Nephron (organoid): ENCODE data around the gene SYCN.
A peak's percentile ranks its signal among the peaks of the same experiment; 100 is the strongest.

ENCODE experiments used
- H3K27ac Mint-ChIP-seq, 3 experiments: 2 replicates each; pipeline ENCODE4 v1.8.0; 2020; ENCODE audit warnings: mixed read lengths in 3 of 3, mild to moderate bottlenecking in 2 of 3, moderate library complexity in 1 of 3
- H3K27me3 Mint-ChIP-seq: 2 replicates; pipeline ENCODE4 v1.8.0; 2021; ENCODE audit warnings: low read depth, mild to moderate bottlenecking, moderate library complexity, mixed read lengths
- H3K36me3 Mint-ChIP-seq: 2 replicates; pipeline ENCODE4 v1.8.0; 2020; ENCODE audit warnings: low read depth, mixed read lengths
- H3K4me1 Mint-ChIP-seq: 2 replicates; pipeline ENCODE4 v1.8.0; 2020; ENCODE audit warnings: mixed read lengths
- H3K4me3 Mint-ChIP-seq, 3 experiments: 2 replicates each; pipeline ENCODE4 v1.8.0; 2020; ENCODE audit warnings: mild to moderate bottlenecking in 3 of 3, mixed read lengths in 3 of 3, moderate library complexity in 2 of 3
- H3K9me3 Mint-ChIP-seq: 2 replicates; pipeline ENCODE4 v1.8.0; 2020; ENCODE audit warnings: mixed read lengths
- TF ChIP-seq, protein P1 (sequence below), 3 experiments: fragments of 200-600 bp; sonication (generic); IDR thresholded peaks; one replicate each; pipeline ENCODE4 v1.5.0; 2021; ENCODE audit warnings: antibody characterized with exemption in 3 of 3; ENCODE audit not compliant: unreplicated experiment in 3 of 3

Gene SYCN

DNA sequence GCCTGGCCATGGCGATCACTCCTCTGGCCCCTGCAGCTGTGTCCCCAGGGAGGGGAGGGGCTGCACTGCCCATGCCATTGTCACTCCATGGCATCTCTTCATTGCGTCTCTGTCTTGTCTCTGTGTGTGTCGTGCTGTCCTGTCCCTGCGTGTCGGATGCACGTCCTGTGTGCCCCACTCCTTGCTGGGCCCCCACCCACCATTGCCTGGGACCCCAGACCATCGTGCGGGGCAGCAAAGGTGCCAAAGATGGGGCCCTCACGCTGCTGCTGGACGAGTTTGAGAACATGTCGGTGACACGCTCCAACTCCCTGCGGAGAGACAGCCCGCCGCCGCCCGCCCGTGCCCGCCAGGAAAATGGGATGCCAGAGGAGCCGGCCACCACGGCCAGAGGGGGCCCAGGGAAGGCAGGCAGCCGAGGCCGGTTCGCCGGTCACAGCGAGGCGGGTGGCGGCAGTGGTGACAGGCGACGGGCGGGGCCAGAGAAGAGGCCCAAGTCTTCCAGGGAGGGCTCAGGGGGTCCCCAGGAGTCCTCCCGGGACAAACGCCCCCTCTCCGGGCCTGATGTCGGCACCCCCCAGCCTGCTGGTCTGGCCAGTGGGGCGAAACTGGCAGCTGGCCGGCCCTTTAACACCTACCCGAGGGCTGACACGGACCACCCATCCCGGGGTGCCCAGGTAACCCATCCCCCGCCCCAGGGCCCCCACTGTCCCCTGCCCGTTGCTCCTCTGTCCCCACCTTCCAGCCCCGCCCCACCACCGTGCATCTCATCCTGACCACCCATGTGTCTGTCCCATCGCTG is 31.2 kb downstream of the SYCN start:
- TF ChIP-seq, protein P1, sequence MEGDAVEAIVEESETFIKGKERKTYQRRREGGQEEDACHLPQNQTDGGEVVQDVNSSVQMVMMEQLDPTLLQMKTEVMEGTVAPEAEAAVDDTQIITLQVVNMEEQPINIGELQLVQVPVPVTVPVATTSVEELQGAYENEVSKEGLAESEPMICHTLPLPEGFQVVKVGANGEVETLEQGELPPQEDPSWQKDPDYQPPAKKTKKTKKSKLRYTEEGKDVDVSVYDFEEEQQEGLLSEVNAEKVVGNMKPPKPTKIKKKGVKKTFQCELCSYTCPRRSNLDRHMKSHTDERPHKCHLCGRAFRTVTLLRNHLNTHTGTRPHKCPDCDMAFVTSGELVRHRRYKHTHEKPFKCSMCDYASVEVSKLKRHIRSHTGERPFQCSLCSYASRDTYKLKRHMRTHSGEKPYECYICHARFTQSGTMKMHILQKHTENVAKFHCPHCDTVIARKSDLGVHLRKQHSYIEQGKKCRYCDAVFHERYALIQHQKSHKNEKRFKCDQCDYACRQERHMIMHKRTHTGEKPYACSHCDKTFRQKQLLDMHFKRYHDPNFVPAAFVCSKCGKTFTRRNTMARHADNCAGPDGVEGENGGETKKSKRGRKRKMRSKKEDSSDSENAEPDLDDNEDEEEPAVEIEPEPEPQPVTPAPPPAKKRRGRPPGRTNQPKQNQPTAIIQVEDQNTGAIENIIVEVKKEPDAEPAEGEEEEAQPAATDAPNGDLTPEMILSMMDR (IDR thresholded peaks at IDR 0.05; ENCODE audit: unreplicated experiment in 3 of 3): no peak
- Mint-ChIP-seq H3K4me1 (no peaks in the 10 kb centered on the region), H3K9me3 (no peaks in the 10 kb centered on the region), H3K36me3 (peaks cover 10% of the 10 kb centered on the region), H3K27me3 (no peaks in the 10 kb centered on the region), H3K27ac (no peak overlapping the region), H3K4me3 (no peak overlapping the region)

DNA sequence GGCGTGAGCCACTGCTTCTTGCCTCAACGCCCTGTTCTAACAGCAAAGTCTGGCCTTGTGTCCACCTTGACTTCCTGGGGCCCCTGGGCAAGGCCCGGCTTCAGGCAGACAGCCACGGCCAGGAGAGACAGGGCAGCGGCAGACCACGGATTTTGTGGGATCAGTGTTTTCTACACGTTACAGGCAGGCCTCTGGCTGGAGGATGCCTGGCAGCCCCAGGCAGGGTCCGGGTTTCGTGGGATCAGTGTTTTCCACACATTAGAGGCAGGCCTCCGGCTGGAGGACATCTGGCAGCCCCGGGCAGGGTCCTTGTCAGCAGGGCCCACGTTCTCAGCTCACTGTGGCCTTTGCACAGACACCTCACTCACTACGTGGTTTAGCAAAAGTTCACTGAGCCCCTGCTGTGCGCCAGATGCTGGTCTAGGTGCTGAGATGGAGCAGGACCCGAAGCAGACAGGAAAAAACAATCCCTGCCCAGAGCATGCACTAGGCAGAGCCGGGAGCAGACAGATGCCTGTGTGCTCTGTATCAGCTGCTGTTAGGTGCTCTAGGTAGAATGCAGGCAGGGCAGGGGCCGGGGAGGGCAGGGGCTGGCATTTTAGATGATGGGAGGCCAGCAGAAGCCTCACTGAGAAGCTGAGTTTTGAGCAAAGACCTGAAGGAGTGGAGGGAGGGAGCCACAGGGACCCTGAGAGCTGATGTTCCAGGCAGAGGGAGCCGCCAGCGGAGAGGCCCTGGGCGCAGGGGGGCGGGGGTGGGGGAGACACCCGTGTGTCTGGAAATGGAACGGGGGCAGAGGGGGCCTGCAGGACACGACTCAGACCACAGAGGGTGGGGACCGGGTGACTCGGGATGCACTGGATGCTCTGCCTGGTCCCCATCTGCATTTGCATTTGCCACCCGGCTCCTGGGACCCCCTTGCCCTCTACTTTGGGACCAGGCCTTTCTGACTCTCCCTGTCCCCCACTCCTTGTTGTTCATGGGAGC is 32.3 kb downstream of the SYCN start:
- TF ChIP-seq, protein P1 (IDR thresholded peaks at IDR 0.05; ENCODE audit: unreplicated experiment in 3 of 3): no peak
- Mint-ChIP-seq H3K9me3 (no peaks in the 10 kb centered on the region), H3K36me3 (peaks cover 10% of the 10 kb centered on the region), H3K4me3 (no peak overlapping the region), H3K27me3 (no peaks in the 10 kb centered on the region), H3K4me1 (no peaks in the 10 kb centered on the region), H3K27ac (no peak overlapping the region)

GRCh38 chr19:39170386-39171231 is 33.5 kb downstream of the SYCN start:
- TF ChIP-seq, protein P1 (IDR thresholded peaks at IDR 0.05; ENCODE audit: unreplicated experiment in 3 of 3): no peak
- H3K27ac Mint-ChIP-seq: no peak overlapping the region
- peaks cover 6% of the 10 kb centered on the region for H3K36me3 Mint-ChIP-seq
- H3K4me1 Mint-ChIP-seq: no peaks in the 10 kb centered on the region
- no peaks in the 10 kb centered on the region for H3K9me3 Mint-ChIP-seq
- H3K4me3 Mint-ChIP-seq: no peak overlapping the region
- H3K27me3 Mint-ChIP-seq: no peaks in the 10 kb centered on the region

- Mint-ChIP-seq H3K27me3 (no peaks in the 10 kb centered on the region), H3K4me1 (no peaks in the 10 kb centered on the region), H3K27ac (peak overlapping the region in 2 of 3 experiments; percentile 22 to 74), H3K4me3 (no peak overlapping the region), H3K9me3 (no peaks in the 10 kb centered on the region), H3K36me3 (peaks cover 6% of the 10 kb centered on the region)
- TF ChIP-seq, protein P1 (IDR thresholded peaks at IDR 0.05; ENCODE audit: unreplicated experiment in 3 of 3): no peak
Measured at GRCh38 chr19:39169143-39169810, 34.8 kb downstream of the SYCN start.
